HepG2 (cell line): ENCODE results near the gene ST8SIA6. TPM values are rescaled to one million over a fixed set of nuclear protein-coding genes. Genes with fewer than 3 reads are reported as not detected.

Experiments used
- ATAC-seq: fragments of 200-7000 bp; cut with Tn5 transposase; 3 replicates; pipeline ENCODE4 v1.9.1; 2020; ENCODE audit warnings: mild to moderate bottlenecking, moderate library complexity
- BruUV-seq: library from RNA; stranded (reverse); fragments of 400-500 nt; replicated peaks from 2 replicates; lab custom pipeline; 2021; lab: Mats Ljungman, UMichigan
- CTCF ChIA-PET: fragments of 300-600 bp; formaldehyde crosslinking; extraction: SDS; loops from one replicate; lab custom pipeline; 2021; ENCODE audit warnings: low total read pairs, inconsistent platforms, low intra/inter-chr PET ratio; lab: Yijun Ruan, JAX
- POLR2A ChIA-PET: fragments of 350-600 bp; sonication (Branson Sonifier 250); formaldehyde crosslinking; loops from one replicate; lab custom pipeline; 2020; ENCODE audit warnings: antibody characterized with exemption, inconsistent platforms; lab: Yijun Ruan, JAX
- DNase-seq: peaks from one replicate; pipeline ENCODE4 v3.0.0-alpha.2; 2015; ENCODE audit warnings: low spot score
- FAIRE-seq: peaks from 3 replicates; lab custom pipeline; 2011; peaks lifted over from hg19 to GRCh38; lab: Jason Lieb, UNC
- H2AFZ ChIP-seq: one replicate; pipeline ENCODE4 v1.6.1; 2011; ENCODE audit warnings: low read length, inconsistent platforms
- H3K27ac ChIP-seq: fragments of 300-600 bp; 3 replicates; pipeline ENCODE4 v1.8.0; 2011; ENCODE audit warnings: mixed run types, mild to moderate bottlenecking, mixed read lengths, low read length, inconsistent platforms; ENCODE audit not compliant: insufficient read depth; ENCODE audit errors: extremely low read length
- H3K27me3 ChIP-seq, 2 experiments: fragments of 200-600 bp in 1 of 2; 2 replicates in 1 of 2; 3 replicates in 1 of 2; pipeline versions ENCODE4 v1.6.0 to v1.8.0; 2011; ENCODE audit warnings: low read length in 2 of 2, mild to moderate bottlenecking in 2 of 2, moderate library complexity in 2 of 2, inconsistent platforms in 1 of 2; ENCODE audit not compliant: insufficient read depth in 2 of 2, control insufficient read depth in 1 of 2
- H3K36me3 ChIP-seq, 2 experiments: fragments of 200-600 bp in 1 of 2; replicated peaks in 1 of 2; 2 replicates in 1 of 2; 3 replicates in 1 of 2; pipeline versions ENCODE4 v1.5.1 to v1.8.0; 2011; ENCODE audit warnings: low read length in 2 of 2, inconsistent platforms in 1 of 2; ENCODE audit not compliant: insufficient read depth in 2 of 2, control insufficient read depth in 1 of 2
- H3K4me1 ChIP-seq: 2 replicates; pipeline ENCODE4 v1.5.1; 2012; ENCODE audit warnings: low read length, inconsistent platforms; ENCODE audit not compliant: insufficient read depth
- H3K4me2 ChIP-seq: 2 replicates; pipeline ENCODE4 v1.6.0; 2011; ENCODE audit warnings: low read depth, low read length, inconsistent platforms
- H3K4me3 ChIP-seq, 3 experiments: fragments of 200-600 bp in 1 of 3; sonication (generic), shearing (Covaris generic) in 1 of 3; replicated peaks in 1 of 3; 2 replicates each; pipeline ENCODE4 v1.5.1; 2011 to 2016; ENCODE audit warnings: low read length in 3 of 3, inconsistent platforms in 2 of 3, low read depth in 2 of 3, mild to moderate bottlenecking in 2 of 3, control low read depth in 1 of 3, mixed read lengths in 1 of 3; ENCODE audit not compliant: insufficient read depth in 1 of 3
- H3K79me2 ChIP-seq: one replicate; pipeline ENCODE4 v1.6.1; 2011; ENCODE audit warnings: low read length, inconsistent platforms; ENCODE audit not compliant: insufficient read depth
- H3K9ac ChIP-seq: 2 replicates; pipeline ENCODE4 v1.6.0; 2011; ENCODE audit warnings: mild to moderate bottlenecking, low read depth, low read length, inconsistent platforms; ENCODE audit not compliant: insufficient read depth
- H3K9me3 ChIP-seq: 2 replicates; pipeline ENCODE4 v1.5.1; 2012; ENCODE audit warnings: mild to moderate bottlenecking, low read length
- H4K20me1 ChIP-seq: 2 replicates; pipeline ENCODE4 v1.6.0; 2011; ENCODE audit warnings: inconsistent platforms, mild to moderate bottlenecking, low read length, moderate library complexity; ENCODE audit not compliant: insufficient read depth
- JUNB ChIP-seq: sonication (generic); formaldehyde crosslinking; IDR thresholded peaks from 2 replicates; pipeline ENCODE4 v1.8.0; 2022; ENCODE audit warnings: missing genetic modification reagents, mild to moderate bottlenecking, borderline replicate concordance
- PITX1 ChIP-seq: sonication (generic); formaldehyde crosslinking; IDR thresholded peaks from 2 replicates; pipeline ENCODE4 v1.5.1; 2020; ENCODE audit warnings: mild to moderate bottlenecking, missing genetic modification reagents
- POGK ChIP-seq: sonication (generic); formaldehyde crosslinking; conservative IDR thresholded peaks from 2 replicates; pipeline ENCODE4 v1.8.0; 2022; ENCODE audit warnings: mild to moderate bottlenecking, moderate library complexity, missing genetic modification reagents
- SUZ12 ChIP-seq: fragments of 150-350 bp; IDR thresholded peaks from 2 replicates; pipeline ENCODE4 v1.6.1; 2014; ENCODE audit warnings: low read depth, low read length
- YEATS4 ChIP-seq: sonication (generic); formaldehyde crosslinking; IDR thresholded peaks from 2 replicates; pipeline ENCODE4 v1.4.0; 2020; ENCODE audit warnings: missing genetic modification reagents, borderline replicate concordance
- ZBTB8A ChIP-seq: sonication (generic); formaldehyde crosslinking; IDR thresholded peaks from 2 replicates; pipeline ENCODE4 v1.4.0; 2020; ENCODE audit warnings: mild to moderate bottlenecking, low read depth, missing genetic modification reagents, borderline replicate concordance
- WGBS: methylation state at CpG from one replicate; pipeline ENCODE4 v1.1.6; 2017; ENCODE audit warnings: low lambda C conversion rate; 5-methylcytosine and 5-hydroxymethylcytosine counted together
- in situ Hi-C: cut with HindIII; loops from 2 replicates; pipeline ENCODE4 v1.10.0; 2017; ENCODE audit warnings: low pct_unique_long_range_greater_than_20kb; ENCODE audit not compliant: extremely low pct_ligation_motif_present
- intact Hi-C: fragments of 100-400 bp; cut with micrococcal nuclease; formaldehyde crosslinking; loops from one replicate; pipeline ENCODE4 v1.10.0; 2022; ENCODE audit not compliant: unreplicated experiment
- polyA plus RNA-seq, 8 experiments: library from polyadenylated mRNA; depleted of rRNA in 3 of 8; stranded (reverse) in 7 of 8; unstranded in 1 of 8; fragments of >200 nt; fragmentation: Illumina TruSeq in 4 of 8; extraction: Trizol in 4 of 8; gene quantifications; 2 replicates each; pipeline versions ENCODE4 v1.2.1 to v1.2.3, GENCODE V29; 2011 to 2016; ENCODE audit warnings: low read depth in 4 of 8, missing spikeins in 1 of 8, mixed read lengths in 1 of 8; ENCODE audit not compliant: insufficient read depth in 1 of 8
- total RNA-seq, 5 experiments: library from RNA; depleted of rRNA; stranded (reverse); fragments of >200 nt; fragmentation: Illumina TruSeq; extraction: Trizol; gene quantifications; 2 replicates each; pipeline ENCODE4 v1.2.3, GENCODE V29; 2016; ENCODE audit warnings: low read depth in 1 of 5
- TF ChIP-seq, protein P1 (sequence below), 2 experiments: sonication (generic) in 1 of 2; formaldehyde crosslinking in 1 of 2; IDR thresholded peaks; 2 replicates each; pipeline versions ENCODE4 v1.4.0 to v1.6.1; 2016 to 2020; ENCODE audit warnings: borderline replicate concordance in 1 of 2, low read depth in 1 of 2, mild to moderate bottlenecking in 1 of 2, missing genetic modification reagents in 1 of 2
- TF ChIP-seq, protein P2 (sequence below): sonication (generic); formaldehyde crosslinking; IDR thresholded peaks from 2 replicates; pipeline ENCODE4 v1.4.0; 2020; ENCODE audit warnings: mild to moderate bottlenecking, missing genetic modification reagents
- TF ChIP-seq, protein P3 (sequence below): sonication (generic); formaldehyde crosslinking; IDR thresholded peaks from 2 replicates; pipeline ENCODE4 v1.4.0; 2020; ENCODE audit warnings: mild to moderate bottlenecking, missing genetic modification reagents

Gene ST8SIA6
- total and polyA plus RNA-seq, 2 of the 13 experiments (the other 11 are each of a cell fraction or from before 2014, with no cell fraction given), result not detected

- 22% methylated on average over 6 of the region's 6 CpGs for WGBS
- ChIA-PET CTCF (no interaction called here), POLR2A (no interaction called here)
- no peak for DNase-seq
- no peak overlapping the region for H2AFZ ChIP-seq
- in situ Hi-C loops (no loop called here), intact Hi-C loops (no loop called here)
- no peaks in the 10 kb centered on the region for H3K36me3 ChIP-seq
- H3K4me3 ChIP-seq, result no peak overlapping the region
- H4K20me1 ChIP-seq, result no peaks in the 10 kb centered on the region
- FAIRE-seq, result no peak
- BruUV-seq, result no TSS peak
- H3K79me2 ChIP-seq, result no peaks in the 10 kb centered on the region
- no peak for ATAC-seq
- H3K27ac ChIP-seq, result no peak overlapping the region
- H3K4me2 ChIP-seq, result no peak overlapping the region
- H3K27me3 ChIP-seq, result peaks cover 0 to 8% of the 10 kb centered on the region in 2 experiments; a peak in 1 of 5 replicates
- H3K9ac ChIP-seq, result no peak overlapping the region
- H3K4me1 ChIP-seq, result no peaks in the 10 kb centered on the region
- no peaks in the 10 kb centered on the region for H3K9me3 ChIP-seq
- TF ChIP-seq, protein P1, sequence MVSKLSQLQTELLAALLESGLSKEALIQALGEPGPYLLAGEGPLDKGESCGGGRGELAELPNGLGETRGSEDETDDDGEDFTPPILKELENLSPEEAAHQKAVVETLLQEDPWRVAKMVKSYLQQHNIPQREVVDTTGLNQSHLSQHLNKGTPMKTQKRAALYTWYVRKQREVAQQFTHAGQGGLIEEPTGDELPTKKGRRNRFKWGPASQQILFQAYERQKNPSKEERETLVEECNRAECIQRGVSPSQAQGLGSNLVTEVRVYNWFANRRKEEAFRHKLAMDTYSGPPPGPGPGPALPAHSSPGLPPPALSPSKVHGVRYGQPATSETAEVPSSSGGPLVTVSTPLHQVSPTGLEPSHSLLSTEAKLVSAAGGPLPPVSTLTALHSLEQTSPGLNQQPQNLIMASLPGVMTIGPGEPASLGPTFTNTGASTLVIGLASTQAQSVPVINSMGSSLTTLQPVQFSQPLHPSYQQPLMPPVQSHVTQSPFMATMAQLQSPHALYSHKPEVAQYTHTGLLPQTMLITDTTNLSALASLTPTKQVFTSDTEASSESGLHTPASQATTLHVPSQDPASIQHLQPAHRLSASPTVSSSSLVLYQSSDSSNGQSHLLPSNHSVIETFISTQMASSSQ (IDR thresholded peaks at IDR 0.05; ENCODE audit: low read depth), result no peak
- TF ChIP-seq, protein P1 (CRISPR knock-in tag; IDR thresholded peaks at IDR 0.05; ENCODE audit: borderline replicate concordance), result no peak
- TF ChIP-seq POGK (CRISPR knock-in tag) (no peak), PITX1 (CRISPR knock-in tag) (no peak), JUNB (CRISPR knock-in tag) (no peak), SUZ12 (no peak), ZBTB8A (CRISPR knock-in tag) (no peak), YEATS4 (no peak)
- TF ChIP-seq, protein P2, sequence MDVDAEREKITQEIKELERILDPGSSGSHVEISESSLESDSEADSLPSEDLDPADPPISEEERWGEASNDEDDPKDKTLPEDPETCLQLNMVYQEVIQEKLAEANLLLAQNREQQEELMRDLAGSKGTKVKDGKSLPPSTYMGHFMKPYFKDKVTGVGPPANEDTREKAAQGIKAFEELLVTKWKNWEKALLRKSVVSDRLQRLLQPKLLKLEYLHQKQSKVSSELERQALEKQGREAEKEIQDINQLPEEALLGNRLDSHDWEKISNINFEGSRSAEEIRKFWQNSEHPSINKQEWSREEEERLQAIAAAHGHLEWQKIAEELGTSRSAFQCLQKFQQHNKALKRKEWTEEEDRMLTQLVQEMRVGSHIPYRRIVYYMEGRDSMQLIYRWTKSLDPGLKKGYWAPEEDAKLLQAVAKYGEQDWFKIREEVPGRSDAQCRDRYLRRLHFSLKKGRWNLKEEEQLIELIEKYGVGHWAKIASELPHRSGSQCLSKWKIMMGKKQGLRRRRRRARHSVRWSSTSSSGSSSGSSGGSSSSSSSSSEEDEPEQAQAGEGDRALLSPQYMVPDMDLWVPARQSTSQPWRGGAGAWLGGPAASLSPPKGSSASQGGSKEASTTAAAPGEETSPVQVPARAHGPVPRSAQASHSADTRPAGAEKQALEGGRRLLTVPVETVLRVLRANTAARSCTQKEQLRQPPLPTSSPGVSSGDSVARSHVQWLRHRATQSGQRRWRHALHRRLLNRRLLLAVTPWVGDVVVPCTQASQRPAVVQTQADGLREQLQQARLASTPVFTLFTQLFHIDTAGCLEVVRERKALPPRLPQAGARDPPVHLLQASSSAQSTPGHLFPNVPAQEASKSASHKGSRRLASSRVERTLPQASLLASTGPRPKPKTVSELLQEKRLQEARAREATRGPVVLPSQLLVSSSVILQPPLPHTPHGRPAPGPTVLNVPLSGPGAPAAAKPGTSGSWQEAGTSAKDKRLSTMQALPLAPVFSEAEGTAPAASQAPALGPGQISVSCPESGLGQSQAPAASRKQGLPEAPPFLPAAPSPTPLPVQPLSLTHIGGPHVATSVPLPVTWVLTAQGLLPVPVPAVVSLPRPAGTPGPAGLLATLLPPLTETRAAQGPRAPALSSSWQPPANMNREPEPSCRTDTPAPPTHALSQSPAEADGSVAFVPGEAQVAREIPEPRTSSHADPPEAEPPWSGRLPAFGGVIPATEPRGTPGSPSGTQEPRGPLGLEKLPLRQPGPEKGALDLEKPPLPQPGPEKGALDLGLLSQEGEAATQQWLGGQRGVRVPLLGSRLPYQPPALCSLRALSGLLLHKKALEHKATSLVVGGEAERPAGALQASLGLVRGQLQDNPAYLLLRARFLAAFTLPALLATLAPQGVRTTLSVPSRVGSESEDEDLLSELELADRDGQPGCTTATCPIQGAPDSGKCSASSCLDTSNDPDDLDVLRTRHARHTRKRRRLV, result no peak
- TF ChIP-seq, protein P3, sequence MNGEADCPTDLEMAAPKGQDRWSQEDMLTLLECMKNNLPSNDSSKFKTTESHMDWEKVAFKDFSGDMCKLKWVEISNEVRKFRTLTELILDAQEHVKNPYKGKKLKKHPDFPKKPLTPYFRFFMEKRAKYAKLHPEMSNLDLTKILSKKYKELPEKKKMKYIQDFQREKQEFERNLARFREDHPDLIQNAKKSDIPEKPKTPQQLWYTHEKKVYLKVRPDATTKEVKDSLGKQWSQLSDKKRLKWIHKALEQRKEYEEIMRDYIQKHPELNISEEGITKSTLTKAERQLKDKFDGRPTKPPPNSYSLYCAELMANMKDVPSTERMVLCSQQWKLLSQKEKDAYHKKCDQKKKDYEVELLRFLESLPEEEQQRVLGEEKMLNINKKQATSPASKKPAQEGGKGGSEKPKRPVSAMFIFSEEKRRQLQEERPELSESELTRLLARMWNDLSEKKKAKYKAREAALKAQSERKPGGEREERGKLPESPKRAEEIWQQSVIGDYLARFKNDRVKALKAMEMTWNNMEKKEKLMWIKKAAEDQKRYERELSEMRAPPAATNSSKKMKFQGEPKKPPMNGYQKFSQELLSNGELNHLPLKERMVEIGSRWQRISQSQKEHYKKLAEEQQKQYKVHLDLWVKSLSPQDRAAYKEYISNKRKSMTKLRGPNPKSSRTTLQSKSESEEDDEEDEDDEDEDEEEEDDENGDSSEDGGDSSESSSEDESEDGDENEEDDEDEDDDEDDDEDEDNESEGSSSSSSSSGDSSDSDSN, result no peak
Measured at GRCh38 chr10:17494626-17495260, 40.3 kb upstream of the ST8SIA6 start.
